Natural killer cell (primary cell): Measurements from ENCODE around the gene MYBPH. TPM values are rescaled to one million over a fixed set of nuclear protein-coding genes. Genes with fewer than 3 reads are reported as not detected.

ENCODE experiments used
- ATAC-seq, 3 donors: fragments of 150-1000 bp in 2 of 3; fragments of 200-7000 bp in 1 of 3; cut with Tn5 transposase; 1 replicate in 1 of 3; 2 replicates in 2 of 3; pipeline ENCODE4 v1.10.0; 2021; ENCODE audit warnings: mild to moderate bottlenecking in 2 of 3, moderate library complexity in 2 of 3
- DNase-seq, 2 donors: peaks; one replicate each; pipeline versions ENCODE4 v3.0.0 to v3.0.0-alpha.2; 2013 to 2021; ENCODE audit warnings: mixed read lengths in 1 of 2
- H3K27ac ChIP-seq: one replicate; pipeline ENCODE4 v1.5.1; 2013; ENCODE audit warnings: mild to moderate bottlenecking, low read length
- H3K27me3 ChIP-seq: one replicate; pipeline ENCODE4 v1.6.1; 2013; ENCODE audit warnings: low read length; ENCODE audit not compliant: control insufficient read depth, insufficient read depth
- H3K36me3 ChIP-seq: one replicate; pipeline ENCODE4 v1.6.1; 2013; ENCODE audit warnings: low read length; ENCODE audit not compliant: control insufficient read depth, insufficient read depth
- H3K4me1 ChIP-seq: one replicate; pipeline ENCODE4 v1.6.1; 2013; ENCODE audit warnings: low read length; ENCODE audit not compliant: control insufficient read depth, insufficient read depth
- H3K4me3 ChIP-seq: one replicate; pipeline ENCODE4 v1.5.1; 2013; ENCODE audit warnings: low read length
- H3K9me3 ChIP-seq: one replicate; pipeline ENCODE4 v1.6.1; 2013; ENCODE audit warnings: low read length; ENCODE audit not compliant: control insufficient read depth, insufficient read depth
- H3K27ac Mint-ChIP-seq, 2 donors: one replicate each; pipeline ENCODE4 v1.8.0; 2022; ENCODE audit warnings: mild to moderate bottlenecking in 2 of 2, mixed read lengths in 2 of 2, moderate library complexity in 1 of 2
- H3K27me3 Mint-ChIP-seq, 2 donors: one replicate each; pipeline ENCODE4 v1.8.0; 2022; ENCODE audit warnings: low read depth in 2 of 2, mixed read lengths in 2 of 2
- H3K36me3 Mint-ChIP-seq: one replicate; pipeline ENCODE4 v1.8.0; 2022; ENCODE audit warnings: mixed read lengths
- H3K4me1 Mint-ChIP-seq, 2 donors: one replicate each; pipeline ENCODE4 v1.8.0; 2022; ENCODE audit warnings: mixed read lengths in 2 of 2
- H3K4me3 Mint-ChIP-seq: one replicate; pipeline ENCODE4 v1.8.0; 2022; ENCODE audit warnings: mild to moderate bottlenecking, moderate library complexity, mixed read lengths
- H3K9me3 Mint-ChIP-seq, 2 donors: one replicate each; pipeline ENCODE4 v1.8.0; 2022; ENCODE audit warnings: mixed read lengths in 2 of 2
- WGBS: methylation state at CpG from one replicate; pipeline ENCODE4 v1.1.7; 2013; ENCODE audit warnings: missing lambda C conversion rate; ENCODE audit not compliant: insufficient coverage; 5-methylcytosine and 5-hydroxymethylcytosine counted together
- intact Hi-C: fragments of 100-400 bp; cut with micrococcal nuclease; formaldehyde crosslinking; loops from one replicate; pipeline ENCODE4 v1.14.2; 2022
- total RNA-seq, 4 donors: library from RNA; stranded (reverse); fragments of 120-200 nt in 1 of 4; gene quantifications; one replicate each; pipeline versions ENCODE4 v1.2.3 to v1.2.4, GENCODE V29; 2013 to 2022
- TF ChIP-seq, protein P1 (sequence below): fragments of 200-600 bp; IDR thresholded peaks from one replicate; pipeline ENCODE4 v1.8.0; 2022; ENCODE audit warnings: antibody characterized with exemption

MYBPH gene
- total RNA-seq, 3 donors from 2014 or later (not counting 1 experiment from before 2014, with no cell fraction given): not detected

DNA sequence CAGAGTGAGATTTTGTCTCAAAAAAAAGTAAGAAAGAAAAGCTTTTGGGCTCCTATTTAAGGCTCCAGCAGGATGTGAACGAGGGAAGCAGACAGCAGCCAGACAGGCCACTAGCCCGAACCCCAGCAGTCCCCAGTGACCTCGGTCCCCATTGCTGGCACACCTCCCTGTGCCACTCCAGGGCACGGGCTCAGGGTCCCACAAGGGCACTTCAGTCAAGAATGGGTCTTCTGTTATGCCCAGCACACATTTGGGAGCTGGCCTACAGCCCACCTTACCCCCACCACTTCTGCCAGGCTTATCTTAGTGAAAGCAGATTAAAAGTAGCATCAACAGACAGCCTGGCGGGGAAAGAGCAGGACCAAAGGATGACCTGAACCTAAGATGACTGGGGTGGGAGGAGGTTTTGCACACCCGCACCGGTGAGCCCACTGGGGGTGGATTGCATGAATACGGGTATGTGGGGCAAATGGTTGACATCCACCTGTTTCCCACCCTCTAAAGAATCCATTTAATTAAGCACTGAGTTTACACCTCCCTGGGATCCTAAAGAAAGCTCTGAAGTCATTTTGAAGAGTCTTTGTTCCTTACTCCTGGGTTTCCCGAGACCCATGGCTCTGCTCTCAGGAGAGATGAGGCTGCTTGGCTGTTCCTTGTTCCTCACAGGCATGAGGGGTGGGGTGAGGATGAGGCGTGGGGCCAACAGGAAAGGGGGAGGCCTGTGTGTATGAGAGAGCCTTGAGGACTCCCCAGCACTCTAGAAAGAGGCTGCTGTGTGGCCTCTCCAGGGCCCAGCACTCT lies 6.2 kb upstream of the MYBPH start:
- H3K27me3 Mint-ChIP-seq: no peaks in the 10 kb centered on the region
- no peaks in the 10 kb centered on the region for H3K9me3 Mint-ChIP-seq
- DNase-seq (no peak), ATAC-seq (no peak)
- no peak overlapping the region for H3K27ac ChIP-seq
- TF ChIP-seq, protein P1, sequence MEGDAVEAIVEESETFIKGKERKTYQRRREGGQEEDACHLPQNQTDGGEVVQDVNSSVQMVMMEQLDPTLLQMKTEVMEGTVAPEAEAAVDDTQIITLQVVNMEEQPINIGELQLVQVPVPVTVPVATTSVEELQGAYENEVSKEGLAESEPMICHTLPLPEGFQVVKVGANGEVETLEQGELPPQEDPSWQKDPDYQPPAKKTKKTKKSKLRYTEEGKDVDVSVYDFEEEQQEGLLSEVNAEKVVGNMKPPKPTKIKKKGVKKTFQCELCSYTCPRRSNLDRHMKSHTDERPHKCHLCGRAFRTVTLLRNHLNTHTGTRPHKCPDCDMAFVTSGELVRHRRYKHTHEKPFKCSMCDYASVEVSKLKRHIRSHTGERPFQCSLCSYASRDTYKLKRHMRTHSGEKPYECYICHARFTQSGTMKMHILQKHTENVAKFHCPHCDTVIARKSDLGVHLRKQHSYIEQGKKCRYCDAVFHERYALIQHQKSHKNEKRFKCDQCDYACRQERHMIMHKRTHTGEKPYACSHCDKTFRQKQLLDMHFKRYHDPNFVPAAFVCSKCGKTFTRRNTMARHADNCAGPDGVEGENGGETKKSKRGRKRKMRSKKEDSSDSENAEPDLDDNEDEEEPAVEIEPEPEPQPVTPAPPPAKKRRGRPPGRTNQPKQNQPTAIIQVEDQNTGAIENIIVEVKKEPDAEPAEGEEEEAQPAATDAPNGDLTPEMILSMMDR: no peak
- H3K4me1 Mint-ChIP-seq: peaks cover 0 to 3% of the 10 kb centered on the region in 2 donors
- H3K4me1 ChIP-seq: no peaks in the 10 kb centered on the region
- no peaks in the 10 kb centered on the region for H3K36me3 Mint-ChIP-seq
- no peaks in the 10 kb centered on the region for H3K9me3 ChIP-seq
- WGBS: 68% methylated on average over 7 of the region's 10 CpGs
- no peak overlapping the region for H3K4me3 Mint-ChIP-seq
- H3K27me3 ChIP-seq: no peaks in the 10 kb centered on the region
- no peak overlapping the region for H3K4me3 ChIP-seq
- H3K36me3 ChIP-seq: no peaks in the 10 kb centered on the region
- intact Hi-C loops: no loop called here
- no peak overlapping the region for H3K27ac Mint-ChIP-seq

DNA sequence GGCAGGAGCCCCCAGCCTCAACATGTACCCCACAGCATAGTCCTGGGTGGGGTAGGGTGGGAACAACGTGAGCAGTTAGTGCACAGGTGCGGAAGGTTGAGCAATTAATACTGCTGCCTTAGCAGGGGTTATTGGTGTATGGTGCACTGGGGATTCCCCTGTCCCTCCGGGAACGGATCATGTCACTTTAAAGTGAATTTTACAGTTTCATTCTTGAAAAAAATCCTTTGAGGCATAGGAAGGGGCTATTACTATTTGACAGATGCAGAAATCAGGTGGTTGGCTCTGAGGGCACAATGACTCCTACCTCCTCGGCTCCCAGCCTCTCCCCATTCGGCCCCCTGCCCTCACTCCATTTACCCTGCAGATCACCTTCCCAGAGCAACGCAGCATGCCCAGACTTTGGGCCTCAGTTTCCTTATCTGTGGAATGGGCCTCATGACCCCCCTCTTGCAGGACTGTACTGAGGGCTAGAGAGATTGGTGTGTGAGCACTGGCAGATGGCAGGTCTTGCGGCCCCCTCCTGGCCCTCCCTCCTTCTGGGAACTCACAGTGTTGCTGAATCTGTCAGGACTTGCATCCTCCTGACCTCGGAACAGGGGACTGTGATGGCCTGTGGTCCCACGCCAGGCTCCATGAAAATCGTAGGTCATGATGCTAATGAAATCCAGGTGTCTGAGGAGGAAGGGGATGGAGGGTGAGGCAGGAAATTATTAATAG lies 5.1 kb upstream of the MYBPH start:
- TF ChIP-seq, protein P1: no peak
- H3K4me3 ChIP-seq: no peak overlapping the region
- H3K36me3 ChIP-seq: no peaks in the 10 kb centered on the region
- no peak overlapping the region for H3K27ac ChIP-seq
- no peak overlapping the region for H3K27ac Mint-ChIP-seq
- intact Hi-C loops: no loop called here
- no peaks in the 10 kb centered on the region for H3K9me3 Mint-ChIP-seq
- peaks cover 6% of the 10 kb centered on the region for H3K4me1 ChIP-seq
- ATAC-seq (no peak), DNase-seq (no peak)
- H3K4me1 Mint-ChIP-seq: no peaks in the 10 kb centered on the region
- WGBS: 79% methylated on average over 10 of the region's 11 CpGs
- no peaks in the 10 kb centered on the region for H3K36me3 Mint-ChIP-seq
- H3K4me3 Mint-ChIP-seq: no peak overlapping the region
- H3K9me3 ChIP-seq: no peaks in the 10 kb centered on the region
- no peaks in the 10 kb centered on the region for H3K27me3 Mint-ChIP-seq
- no peaks in the 10 kb centered on the region for H3K27me3 ChIP-seq

DNA sequence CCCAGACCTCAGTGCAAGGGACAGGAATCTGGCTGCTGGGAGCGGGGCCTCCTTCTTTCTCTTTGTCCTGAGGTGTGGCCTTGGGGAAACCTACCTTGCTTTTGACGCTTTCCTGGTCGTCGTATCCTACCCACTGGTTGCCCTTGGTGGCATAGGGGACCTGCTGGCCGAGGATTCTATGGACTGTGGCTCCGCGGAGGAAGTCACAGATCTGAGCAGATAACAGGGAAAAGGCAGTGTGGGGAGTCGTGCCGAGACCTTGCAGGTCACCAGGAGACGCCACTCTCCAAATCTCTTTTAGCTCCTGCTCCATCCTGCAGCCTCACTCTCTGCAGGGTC lies 4.0 kb upstream of the MYBPH start:
- H3K36me3 Mint-ChIP-seq: no peaks in the 10 kb centered on the region
- H3K27me3 Mint-ChIP-seq: no peaks in the 10 kb centered on the region
- no peak overlapping the region for H3K27ac ChIP-seq
- intact Hi-C loops: no loop called here
- WGBS: 93% methylated on average over 10 of the region's 10 CpGs
- H3K9me3 ChIP-seq: no peaks in the 10 kb centered on the region
- H3K36me3 ChIP-seq: no peaks in the 10 kb centered on the region
- H3K4me3 ChIP-seq: no peak overlapping the region
- no peak overlapping the region for H3K4me3 Mint-ChIP-seq
- no peak overlapping the region for H3K27ac Mint-ChIP-seq
- no peaks in the 10 kb centered on the region for H3K9me3 Mint-ChIP-seq
- ATAC-seq: no peak
- H3K4me1 ChIP-seq: peaks cover 6% of the 10 kb centered on the region
- H3K4me1 Mint-ChIP-seq: no peaks in the 10 kb centered on the region
- no peaks in the 10 kb centered on the region for H3K27me3 ChIP-seq
- TF ChIP-seq, protein P1: no peak
- DNase-seq: no peak
